Measurements from ENCODE around the gene OXER1. TPM values are rescaled to one million over a fixed set of nuclear protein-coding genes. Genes with fewer than 3 reads are reported as not detected.

Gene OXER1
- total and polyA plus RNA-seq, 9 of the 15 experiments (the other 6 are each of a cell fraction or from before 2014, with no cell fraction given): not detected

DNA sequence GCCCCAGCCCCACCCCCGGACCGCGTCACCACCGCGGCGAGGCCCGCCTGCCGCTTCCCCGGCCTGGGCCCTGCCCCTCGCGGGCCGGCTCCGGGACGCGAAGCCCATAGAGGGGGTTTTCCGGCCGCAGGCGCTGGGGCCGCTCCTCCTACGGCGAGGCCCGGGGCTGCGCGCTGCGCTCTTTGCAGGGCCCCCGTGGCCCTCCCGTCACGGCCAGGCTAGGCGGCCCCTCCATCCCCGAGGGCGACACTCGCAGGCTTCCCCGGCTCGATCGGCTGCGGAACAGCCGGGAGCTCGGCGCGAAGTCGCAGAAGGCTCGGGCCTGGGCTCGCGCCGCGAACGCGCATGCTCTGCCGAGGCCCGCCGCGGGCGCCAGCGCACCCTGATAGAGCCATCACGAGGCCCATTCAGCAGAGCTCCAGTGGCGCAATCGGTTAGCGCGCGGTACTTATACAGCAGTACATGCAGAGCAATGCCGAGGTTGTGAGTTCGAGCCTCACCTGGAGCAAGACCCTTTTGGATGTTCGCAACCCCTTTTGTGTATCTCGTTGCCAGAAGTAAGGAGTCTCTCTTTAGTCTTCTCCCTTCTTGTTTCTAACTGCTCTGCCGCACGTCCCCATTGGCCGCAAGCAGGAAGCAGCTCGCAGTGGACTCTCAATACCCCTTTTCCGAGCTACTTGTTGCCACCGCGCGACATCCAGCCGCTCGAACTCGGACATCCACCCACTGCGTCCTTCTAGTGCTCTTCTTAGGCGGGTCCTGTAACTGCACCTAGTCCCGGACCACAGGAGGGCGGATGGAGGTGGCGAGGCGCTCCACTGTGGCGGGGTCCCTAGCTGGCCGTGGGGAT lies 46.4 kb upstream of the OXER1 start (continued):
- peak in 1 of 3 experiments; percentile 48 for TF ChIP-seq YY1 (IDR thresholded peaks at IDR 0.05; ENCODE audit: borderline replicate concordance in 1 of 3, control insufficient read depth in 1 of 3, extremely low read depth in 1 of 3, insufficient read depth in 3 of 3, insufficient read length in 1 of 3, insufficient replicate concordance in 2 of 3, low read depth in 1 of 3, low read length in 2 of 3)
- peak; percentile 34; the same call in 1 of the 2 replicates for TF ChIP-seq CBX5 (IDR thresholded peaks at IDR 0.05; ENCODE audit: borderline replicate concordance, low read depth)
- peak; percentile 87 for TF ChIP-seq GABPB1 (CRISPR knock-in tag; IDR thresholded peaks at IDR 0.05)
- TF ChIP-seq CBX2 (IDR thresholded peaks at IDR 0.05; ENCODE audit: insufficient read depth, low read length, poor library complexity, severe bottlenecking): no peak
- TF ChIP-seq ZNF436 (CRISPR knock-in tag; IDR thresholded peaks at IDR 0.05): no peak
- TF ChIP-seq ZNF347 (CRISPR knock-in tag; IDR thresholded peaks at IDR 0.05; ENCODE audit: low read depth): no peak
- TF ChIP-seq, protein P1, sequence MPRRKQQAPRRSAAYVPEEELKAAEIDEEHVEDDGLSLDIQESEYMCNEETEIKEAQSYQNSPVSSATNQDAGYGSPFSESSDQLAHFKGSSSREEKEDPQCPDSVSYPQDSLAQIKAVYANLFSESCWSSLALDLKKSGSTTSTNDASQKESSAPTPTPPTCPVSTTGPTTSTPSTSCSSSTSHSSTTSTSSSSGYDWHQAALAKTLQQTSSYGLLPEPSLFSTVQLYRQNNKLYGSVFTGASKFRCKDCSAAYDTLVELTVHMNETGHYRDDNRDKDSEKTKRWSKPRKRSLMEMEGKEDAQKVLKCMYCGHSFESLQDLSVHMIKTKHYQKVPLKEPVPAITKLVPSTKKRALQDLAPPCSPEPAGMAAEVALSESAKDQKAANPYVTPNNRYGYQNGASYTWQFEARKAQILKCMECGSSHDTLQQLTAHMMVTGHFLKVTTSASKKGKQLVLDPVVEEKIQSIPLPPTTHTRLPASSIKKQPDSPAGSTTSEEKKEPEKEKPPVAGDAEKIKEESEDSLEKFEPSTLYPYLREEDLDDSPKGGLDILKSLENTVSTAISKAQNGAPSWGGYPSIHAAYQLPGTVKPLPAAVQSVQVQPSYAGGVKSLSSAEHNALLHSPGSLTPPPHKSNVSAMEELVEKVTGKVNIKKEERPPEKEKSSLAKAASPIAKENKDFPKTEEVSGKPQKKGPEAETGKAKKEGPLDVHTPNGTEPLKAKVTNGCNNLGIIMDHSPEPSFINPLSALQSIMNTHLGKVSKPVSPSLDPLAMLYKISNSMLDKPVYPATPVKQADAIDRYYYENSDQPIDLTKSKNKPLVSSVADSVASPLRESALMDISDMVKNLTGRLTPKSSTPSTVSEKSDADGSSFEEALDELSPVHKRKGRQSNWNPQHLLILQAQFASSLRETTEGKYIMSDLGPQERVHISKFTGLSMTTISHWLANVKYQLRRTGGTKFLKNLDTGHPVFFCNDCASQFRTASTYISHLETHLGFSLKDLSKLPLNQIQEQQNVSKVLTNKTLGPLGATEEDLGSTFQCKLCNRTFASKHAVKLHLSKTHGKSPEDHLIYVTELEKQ (CRISPR knock-in tag; IDR thresholded peaks at IDR 0.05): no peak
- peak; percentile 49 to 72; a peak in 3 of 4 replicates for TF ChIP-seq HDAC1 (IDR thresholded peaks at IDR 0.05)
- TF ChIP-seq POLR2B (IDR thresholded peaks at IDR 0.05; ENCODE audit: low read depth, partially characterized antibody): peak; percentile 71
- TF ChIP-seq ZBED1 (IDR thresholded peaks at IDR 0.05): no peak
- no peak for TF ChIP-seq ZNF143 (CRISPR knock-in tag; IDR thresholded peaks at IDR 0.05)
- peak; percentile 100 for TF ChIP-seq POLR2H (tag; IDR thresholded peaks at IDR 0.05; ENCODE audit: low read depth)
- TF ChIP-seq, protein P2, sequence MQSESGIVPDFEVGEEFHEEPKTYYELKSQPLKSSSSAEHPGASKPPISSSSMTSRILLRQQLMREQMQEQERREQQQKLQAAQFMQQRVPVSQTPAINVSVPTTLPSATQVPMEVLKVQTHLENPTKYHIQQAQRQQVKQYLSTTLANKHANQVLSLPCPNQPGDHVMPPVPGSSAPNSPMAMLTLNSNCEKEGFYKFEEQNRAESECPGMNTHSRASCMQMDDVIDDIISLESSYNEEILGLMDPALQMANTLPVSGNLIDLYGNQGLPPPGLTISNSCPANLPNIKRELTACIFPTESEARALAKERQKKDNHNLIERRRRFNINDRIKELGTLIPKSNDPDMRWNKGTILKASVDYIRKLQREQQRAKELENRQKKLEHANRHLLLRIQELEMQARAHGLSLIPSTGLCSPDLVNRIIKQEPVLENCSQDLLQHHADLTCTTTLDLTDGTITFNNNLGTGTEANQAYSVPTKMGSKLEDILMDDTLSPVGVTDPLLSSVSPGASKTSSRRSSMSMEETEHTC (IDR thresholded peaks at IDR 0.05): peak; percentile 67; the same call in 1 of the 2 replicates
- peak; percentile 85 for TF ChIP-seq SUPT5H (IDR thresholded peaks at IDR 0.05)
- peak; percentile 13; the same call in 1 of the 2 replicates for TF ChIP-seq EGR1 (conservative IDR thresholded peaks at IDR 0.05)
- TF ChIP-seq, protein P3, sequence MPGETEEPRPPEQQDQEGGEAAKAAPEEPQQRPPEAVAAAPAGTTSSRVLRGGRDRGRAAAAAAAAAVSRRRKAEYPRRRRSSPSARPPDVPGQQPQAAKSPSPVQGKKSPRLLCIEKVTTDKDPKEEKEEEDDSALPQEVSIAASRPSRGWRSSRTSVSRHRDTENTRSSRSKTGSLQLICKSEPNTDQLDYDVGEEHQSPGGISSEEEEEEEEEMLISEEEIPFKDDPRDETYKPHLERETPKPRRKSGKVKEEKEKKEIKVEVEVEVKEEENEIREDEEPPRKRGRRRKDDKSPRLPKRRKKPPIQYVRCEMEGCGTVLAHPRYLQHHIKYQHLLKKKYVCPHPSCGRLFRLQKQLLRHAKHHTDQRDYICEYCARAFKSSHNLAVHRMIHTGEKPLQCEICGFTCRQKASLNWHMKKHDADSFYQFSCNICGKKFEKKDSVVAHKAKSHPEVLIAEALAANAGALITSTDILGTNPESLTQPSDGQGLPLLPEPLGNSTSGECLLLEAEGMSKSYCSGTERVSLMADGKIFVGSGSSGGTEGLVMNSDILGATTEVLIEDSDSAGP (CRISPR knock-in tag; IDR thresholded peaks at IDR 0.05): peak; percentile 77; the same call in 1 of the 2 replicates
- TF ChIP-seq, protein P4, sequence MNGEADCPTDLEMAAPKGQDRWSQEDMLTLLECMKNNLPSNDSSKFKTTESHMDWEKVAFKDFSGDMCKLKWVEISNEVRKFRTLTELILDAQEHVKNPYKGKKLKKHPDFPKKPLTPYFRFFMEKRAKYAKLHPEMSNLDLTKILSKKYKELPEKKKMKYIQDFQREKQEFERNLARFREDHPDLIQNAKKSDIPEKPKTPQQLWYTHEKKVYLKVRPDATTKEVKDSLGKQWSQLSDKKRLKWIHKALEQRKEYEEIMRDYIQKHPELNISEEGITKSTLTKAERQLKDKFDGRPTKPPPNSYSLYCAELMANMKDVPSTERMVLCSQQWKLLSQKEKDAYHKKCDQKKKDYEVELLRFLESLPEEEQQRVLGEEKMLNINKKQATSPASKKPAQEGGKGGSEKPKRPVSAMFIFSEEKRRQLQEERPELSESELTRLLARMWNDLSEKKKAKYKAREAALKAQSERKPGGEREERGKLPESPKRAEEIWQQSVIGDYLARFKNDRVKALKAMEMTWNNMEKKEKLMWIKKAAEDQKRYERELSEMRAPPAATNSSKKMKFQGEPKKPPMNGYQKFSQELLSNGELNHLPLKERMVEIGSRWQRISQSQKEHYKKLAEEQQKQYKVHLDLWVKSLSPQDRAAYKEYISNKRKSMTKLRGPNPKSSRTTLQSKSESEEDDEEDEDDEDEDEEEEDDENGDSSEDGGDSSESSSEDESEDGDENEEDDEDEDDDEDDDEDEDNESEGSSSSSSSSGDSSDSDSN (IDR thresholded peaks at IDR 0.05; ENCODE audit: borderline replicate concordance in 1 of 2, low read depth in 2 of 2, low read length in 2 of 2): peak; percentile 89 to 98
- TF ChIP-seq CREM (IDR thresholded peaks at IDR 0.05; ENCODE audit: low read depth): peak; percentile 74
